Measurements from ENCODE around the gene PANK3.
"Not testable (repeated sequence)": the region's sequence is repeated elsewhere in the genome, so short reads cannot be mapped to it uniquely, and the experiment has no call there.

- not testable (repeated sequence) for TF ChIP-seq CTCF, POLR2A, POLR2AphosphoS5, EP300 (IDR thresholded peaks at IDR 0.05)
Measured at GRCh38 chr5:168580814-168581469, 1.8 kb upstream of the PANK3 start.

All from sigmoid colon (tissue), 4 donors.